Hepatocyte (in vitro differentiated cells): Measurements from ENCODE around the gene ZNF681. TPM values are rescaled to one million over a fixed set of nuclear protein-coding genes. Genes with fewer than 3 reads are reported as not detected.
"Not testable (repeated sequence)": the region's sequence is repeated elsewhere in the genome, so short reads cannot be mapped to it uniquely, and the experiment has no call there.

ENCODE experiments used
- DNase-seq: peaks from one replicate; pipeline ENCODE4 v3.0.0-alpha.2; 2016; ENCODE audit warnings: low spot score
- H2AFZ ChIP-seq: fragments of 200-600 bp; sonication (generic); 2 replicates; pipeline ENCODE4 v1.6.0; 2016; ENCODE audit warnings: antibody characterized with exemption, mild to moderate bottlenecking
- H3K27ac ChIP-seq: fragments of 200-600 bp; sonication (generic); 2 replicates; pipeline ENCODE4 v1.5.1; 2016; ENCODE audit warnings: mild to moderate bottlenecking
- H3K27me3 ChIP-seq: fragments of 200-600 bp; sonication (generic); 2 replicates; pipeline ENCODE4 v1.6.1; 2016
- H3K36me3 ChIP-seq: fragments of 200-600 bp; sonication (generic); replicated peaks from 2 replicates; pipeline ENCODE4 v1.5.1; 2016; ENCODE audit warnings: low read depth; ENCODE audit not compliant: insufficient read depth
- H3K4me1 ChIP-seq: fragments of 200-600 bp; sonication (generic); 2 replicates; pipeline ENCODE4 v1.5.1; 2016; ENCODE audit warnings: mild to moderate bottlenecking, moderate library complexity; ENCODE audit not compliant: insufficient read depth
- H3K4me2 ChIP-seq: fragments of 200-600 bp; sonication (generic); 2 replicates; pipeline ENCODE4 v1.6.0; 2016
- H3K4me3 ChIP-seq: fragments of 200-600 bp; sonication (generic); 2 replicates; pipeline ENCODE4 v1.5.1; 2016; ENCODE audit warnings: mild to moderate bottlenecking
- H3K79me2 ChIP-seq: fragments of 200-600 bp; sonication (generic); 2 replicates; pipeline ENCODE4 v1.6.0; 2017; ENCODE audit warnings: mild to moderate bottlenecking
- H3K9me2 ChIP-seq: fragments of 200-600 bp; sonication (generic); replicated peaks from 2 replicates; pipeline ENCODE4 v1.6.0; 2017; ENCODE audit warnings: mild to moderate bottlenecking; ENCODE audit not compliant: insufficient read depth
- H3K9me3 ChIP-seq: fragments of 200-600 bp; sonication (generic); 2 replicates; pipeline ENCODE4 v1.5.1; 2016; ENCODE audit warnings: low read depth, mild to moderate bottlenecking
- H4K20me1 ChIP-seq: fragments of 200-600 bp; sonication (generic); 2 replicates; pipeline ENCODE4 v1.6.0; 2016; ENCODE audit warnings: mild to moderate bottlenecking; ENCODE audit not compliant: insufficient read depth, poor library complexity, severe bottlenecking
- EZH2 ChIP-seq: fragments of 200-600 bp; sonication (generic); IDR thresholded peaks from 2 replicates; pipeline ENCODE4 v1.6.1; 2016; ENCODE audit warnings: antibody characterized with exemption, mild to moderate bottlenecking, borderline replicate concordance
- EZH2phosphoT487 ChIP-seq: fragments of 200-600 bp; sonication (generic); IDR thresholded peaks from one replicate; pipeline ENCODE4 v1.6.1; 2018; ENCODE audit warnings: antibody characterized with exemption, mild to moderate bottlenecking, low read depth, moderate library complexity; ENCODE audit not compliant: unreplicated experiment, severe bottlenecking
- WGBS: methylation state at CpG from one replicate; pipeline ENCODE4 v1.1.6; 2016; ENCODE audit warnings: low lambda C conversion rate; ENCODE audit errors: missing lambda C conversion rate; 5-methylcytosine and 5-hydroxymethylcytosine counted together
- polyA plus RNA-seq: library from polyadenylated mRNA; unstranded; fragments of >200 nt; fragmentation: Nextera tagmentation; extraction: Ambion mirVana; gene quantifications from 2 replicates; pipeline ENCODE4 v1.2.1, GENCODE V29; 2016
- total RNA-seq: library from RNA; depleted of rRNA; stranded (reverse); fragments of >200 nt; gene quantifications from 2 replicates; pipeline ENCODE4 v1.2.3, GENCODE V29; 2014
- TF ChIP-seq, protein P1 (sequence below): fragments of 200-600 bp; sonication (generic); IDR thresholded peaks from 2 replicates; pipeline ENCODE4 v1.5.1; 2016; ENCODE audit warnings: antibody characterized with exemption, mild to moderate bottlenecking; ENCODE audit not compliant: poor library complexity

ZNF681 gene
- total and polyA plus RNA-seq, 2 experiments from 2014 or later, result 0.74 to 5.9 TPM

GRCh38 chr19:23784274-23784673 is 25.6 kb upstream of the ZNF681 start:
- Histone ChIP-seq H3K9me3 (no peaks in the 10 kb centered on the region), H3K27ac (peak overlapping the region; percentile 87)

GRCh38 chr19:23783636-23784035 is 24.9 kb upstream of the ZNF681 start:
- peak; percentile 30 for DNase-seq
- WGBS, result 0% methylated on average over 1 of the region's 1 CpG
- no peak overlapping the region for H3K4me2 ChIP-seq
- H3K79me2 ChIP-seq, result peaks cover 2% of the 10 kb centered on the region
- H3K9me2 ChIP-seq, result no peaks in the 10 kb centered on the region
- H3K27ac ChIP-seq, result peak overlapping the region; percentile 87
- TF ChIP-seq EZH2phosphoT487 (no peak), EZH2 (no peak)
- TF ChIP-seq, protein P1, sequence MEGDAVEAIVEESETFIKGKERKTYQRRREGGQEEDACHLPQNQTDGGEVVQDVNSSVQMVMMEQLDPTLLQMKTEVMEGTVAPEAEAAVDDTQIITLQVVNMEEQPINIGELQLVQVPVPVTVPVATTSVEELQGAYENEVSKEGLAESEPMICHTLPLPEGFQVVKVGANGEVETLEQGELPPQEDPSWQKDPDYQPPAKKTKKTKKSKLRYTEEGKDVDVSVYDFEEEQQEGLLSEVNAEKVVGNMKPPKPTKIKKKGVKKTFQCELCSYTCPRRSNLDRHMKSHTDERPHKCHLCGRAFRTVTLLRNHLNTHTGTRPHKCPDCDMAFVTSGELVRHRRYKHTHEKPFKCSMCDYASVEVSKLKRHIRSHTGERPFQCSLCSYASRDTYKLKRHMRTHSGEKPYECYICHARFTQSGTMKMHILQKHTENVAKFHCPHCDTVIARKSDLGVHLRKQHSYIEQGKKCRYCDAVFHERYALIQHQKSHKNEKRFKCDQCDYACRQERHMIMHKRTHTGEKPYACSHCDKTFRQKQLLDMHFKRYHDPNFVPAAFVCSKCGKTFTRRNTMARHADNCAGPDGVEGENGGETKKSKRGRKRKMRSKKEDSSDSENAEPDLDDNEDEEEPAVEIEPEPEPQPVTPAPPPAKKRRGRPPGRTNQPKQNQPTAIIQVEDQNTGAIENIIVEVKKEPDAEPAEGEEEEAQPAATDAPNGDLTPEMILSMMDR, result no peak
- no peaks in the 10 kb centered on the region for H3K36me3 ChIP-seq
- no peak overlapping the region for H2AFZ ChIP-seq
- H3K27me3 ChIP-seq, result no peaks in the 10 kb centered on the region
- H3K9me3 ChIP-seq, result no peaks in the 10 kb centered on the region
- H3K4me1 ChIP-seq, result no peaks in the 10 kb centered on the region
- no peak overlapping the region for H3K4me3 ChIP-seq
- H4K20me1 ChIP-seq, result no peaks in the 10 kb centered on the region

More at GRCh38 chr19:23784274-23784673, 25.6 kb upstream of the ZNF681 start:
- no peak for DNase-seq
- no peaks in the 10 kb centered on the region for H3K4me1 ChIP-seq
- no peaks in the 10 kb centered on the region for H3K9me2 ChIP-seq
- no peak for TF ChIP-seq EZH2
- TF ChIP-seq, protein P1, result no peak
- no peak for TF ChIP-seq EZH2phosphoT487
- no peak overlapping the region for H3K4me3 ChIP-seq
- no peaks in the 10 kb centered on the region for H3K27me3 ChIP-seq
- H4K20me1 ChIP-seq, result no peaks in the 10 kb centered on the region
- no peak overlapping the region for H3K4me2 ChIP-seq
- no peak overlapping the region for H2AFZ ChIP-seq
- WGBS, result 41% methylated on average over 2 of the region's 2 CpGs
- no peaks in the 10 kb centered on the region for H3K36me3 ChIP-seq
- H3K79me2 ChIP-seq, result peaks cover 5% of the 10 kb centered on the region

GRCh38 chr19:23779645-23780044 is 21.0 kb upstream of the ZNF681 start:
- no peak overlapping the region for H3K4me2 ChIP-seq
- no peak overlapping the region for H3K4me3 ChIP-seq
- no peak overlapping the region for H2AFZ ChIP-seq
- no peak overlapping the region for H3K27ac ChIP-seq
- no peaks in the 10 kb centered on the region for H3K36me3 ChIP-seq
- DNase-seq, result no peak
- 94% methylated on average over 7 of the region's 7 CpGs for WGBS
- H3K79me2 ChIP-seq, result peaks cover 18% of the 10 kb centered on the region
- H3K9me3 ChIP-seq, result no peaks in the 10 kb centered on the region
- TF ChIP-seq EZH2 (no peak), EZH2phosphoT487 (no peak)
- TF ChIP-seq, protein P1, result no peak
- H3K4me1 ChIP-seq, result no peaks in the 10 kb centered on the region
- no peaks in the 10 kb centered on the region for H3K27me3 ChIP-seq
- H4K20me1 ChIP-seq, result no peaks in the 10 kb centered on the region
- H3K9me2 ChIP-seq, result no peaks in the 10 kb centered on the region

DNA sequence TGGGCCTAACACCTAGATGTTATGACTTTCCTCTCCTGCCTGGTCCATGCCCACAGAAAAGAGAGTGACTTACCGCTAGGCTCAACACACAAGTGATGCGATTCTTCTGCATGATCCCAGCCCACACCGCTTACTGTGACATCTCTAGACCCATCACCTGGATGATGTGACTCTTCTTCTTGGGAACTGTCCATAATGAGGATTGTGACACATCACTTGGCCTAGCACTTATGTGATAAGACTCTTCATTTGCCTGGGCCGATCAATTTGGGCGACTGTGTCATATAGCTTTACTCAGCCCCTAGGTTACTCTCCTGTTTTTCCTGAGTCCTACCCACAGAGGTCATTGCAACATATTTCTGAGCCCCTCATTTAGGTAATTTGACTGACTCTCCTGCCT is 19.9 kb upstream of the ZNF681 start:
- WGBS, result over 99% methylated on average over 5 of the region's 5 CpGs

DNA sequence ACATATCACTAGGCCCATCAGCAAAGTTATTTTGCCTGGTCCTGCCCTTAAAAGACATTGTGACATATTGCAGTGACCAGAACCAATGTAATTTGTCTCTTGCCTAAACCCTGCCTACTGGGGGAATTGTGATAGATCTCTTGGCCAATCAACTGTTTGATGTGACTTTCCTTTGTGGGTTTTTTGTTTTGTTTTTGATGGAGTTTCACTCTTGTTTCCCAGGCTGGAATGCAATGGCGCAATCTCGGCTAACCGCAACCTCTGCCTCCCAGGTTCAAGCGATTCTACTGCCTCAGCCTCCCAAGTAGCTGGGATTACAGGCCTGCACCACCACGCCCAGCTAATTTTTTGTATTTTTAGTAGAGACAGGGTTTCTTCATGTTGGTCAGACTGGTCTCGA is 19.3 kb upstream of the ZNF681 start:
- not testable (repeated sequence) for H3K27ac ChIP-seq, H3K9me2 ChIP-seq, DNase-seq, H3K4me1 ChIP-seq, H2AFZ ChIP-seq, H3K4me2 ChIP-seq, H4K20me1 ChIP-seq, H3K27me3 ChIP-seq, H3K36me3 ChIP-seq, H3K4me3 ChIP-seq, H3K9me3 ChIP-seq
- WGBS, result 95% methylated on average over 6 of the region's 6 CpGs
- peaks cover 22% of the 10 kb centered on the region for H3K79me2 ChIP-seq

More for the DNA sequence above, 19.9 kb upstream of the ZNF681 start:
- Histone ChIP-seq H3K79me2 (peaks cover 19% of the 10 kb centered on the region), H3K9me2 (no peaks in the 10 kb centered on the region), H3K4me3 (no peak overlapping the region), H3K36me3 (no peaks in the 10 kb centered on the region), H3K4me1 (peaks cover 3% of the 10 kb centered on the region), H3K9me3 (no peaks in the 10 kb centered on the region), H3K27me3 (no peaks in the 10 kb centered on the region), H3K4me2 (no peak overlapping the region), H2AFZ (no peak overlapping the region), H4K20me1 (no peaks in the 10 kb centered on the region), H3K27ac (no peak overlapping the region)
- TF ChIP-seq, protein P1, result no peak
- TF ChIP-seq EZH2 (no peak), EZH2phosphoT487 (no peak)
- DNase-seq, result no peak
